PFSK-1 (cell line): ENCODE data around the gene SMIM35.

Experiments
- FOXP2 ChIP-seq: optimal IDR thresholded peaks from 2 replicates; pipeline ENCODE3; 2011; ENCODE audit warnings: borderline replicate concordance, control low read depth, inconsistent platforms; ENCODE audit not compliant: insufficient read depth; ENCODE audit errors: extremely low read length, extremely low read depth
- POLR2AphosphoS5 ChIP-seq: IDR thresholded peaks from 2 replicates; pipeline ENCODE4 v1.6.1; 2012; ENCODE audit warnings: low read depth, mild to moderate bottlenecking, control low read depth, low read length, moderate library complexity
- SIN3A ChIP-seq: IDR thresholded peaks from 2 replicates; pipeline ENCODE4 v1.6.1; 2012; ENCODE audit warnings: mild to moderate bottlenecking, low read length, moderate library complexity, borderline replicate concordance; ENCODE audit not compliant: insufficient read depth
- TAF1 ChIP-seq: IDR thresholded peaks from 2 replicates; pipeline ENCODE4 v1.6.1; 2012; ENCODE audit warnings: low read length, control low read depth, borderline replicate concordance; ENCODE audit not compliant: insufficient read depth
- TF ChIP-seq, protein P1 (sequence below), 2 experiments: IDR thresholded peaks; 2 replicates each; pipeline versions ENCODE4 v1.6.1 to v1.8.0; 2011 to 2012; ENCODE audit warnings: low read depth in 2 of 2, low read length in 2 of 2, control low read depth in 1 of 2, inconsistent platforms in 1 of 2, mild to moderate bottlenecking in 1 of 2, moderate library complexity in 1 of 2; ENCODE audit not compliant: insufficient read depth in 1 of 2

Gene SMIM35

DNA sequence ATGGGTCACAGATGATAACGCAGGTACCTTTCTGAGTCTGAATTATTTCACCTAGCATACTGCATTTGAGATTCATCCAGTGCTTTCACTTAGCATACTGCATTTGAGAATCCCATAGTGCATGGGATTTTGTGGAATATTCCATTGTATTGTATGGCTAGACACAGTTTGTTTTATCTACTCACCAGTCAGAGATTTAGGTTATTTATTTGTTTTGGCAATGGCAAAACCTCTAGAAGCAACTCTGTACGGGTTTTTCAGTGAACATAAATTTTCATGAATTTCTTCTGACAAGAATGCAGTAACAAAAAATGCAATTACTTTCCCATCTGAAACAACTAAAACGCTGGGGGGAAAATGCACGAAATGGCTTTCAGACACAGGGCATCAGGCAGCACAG lies 41.5 kb upstream of the SMIM35 start:
- no peak for TF ChIP-seq POLR2AphosphoS5
- TF ChIP-seq FOXP2 = no peak
- TF ChIP-seq, protein P1, sequence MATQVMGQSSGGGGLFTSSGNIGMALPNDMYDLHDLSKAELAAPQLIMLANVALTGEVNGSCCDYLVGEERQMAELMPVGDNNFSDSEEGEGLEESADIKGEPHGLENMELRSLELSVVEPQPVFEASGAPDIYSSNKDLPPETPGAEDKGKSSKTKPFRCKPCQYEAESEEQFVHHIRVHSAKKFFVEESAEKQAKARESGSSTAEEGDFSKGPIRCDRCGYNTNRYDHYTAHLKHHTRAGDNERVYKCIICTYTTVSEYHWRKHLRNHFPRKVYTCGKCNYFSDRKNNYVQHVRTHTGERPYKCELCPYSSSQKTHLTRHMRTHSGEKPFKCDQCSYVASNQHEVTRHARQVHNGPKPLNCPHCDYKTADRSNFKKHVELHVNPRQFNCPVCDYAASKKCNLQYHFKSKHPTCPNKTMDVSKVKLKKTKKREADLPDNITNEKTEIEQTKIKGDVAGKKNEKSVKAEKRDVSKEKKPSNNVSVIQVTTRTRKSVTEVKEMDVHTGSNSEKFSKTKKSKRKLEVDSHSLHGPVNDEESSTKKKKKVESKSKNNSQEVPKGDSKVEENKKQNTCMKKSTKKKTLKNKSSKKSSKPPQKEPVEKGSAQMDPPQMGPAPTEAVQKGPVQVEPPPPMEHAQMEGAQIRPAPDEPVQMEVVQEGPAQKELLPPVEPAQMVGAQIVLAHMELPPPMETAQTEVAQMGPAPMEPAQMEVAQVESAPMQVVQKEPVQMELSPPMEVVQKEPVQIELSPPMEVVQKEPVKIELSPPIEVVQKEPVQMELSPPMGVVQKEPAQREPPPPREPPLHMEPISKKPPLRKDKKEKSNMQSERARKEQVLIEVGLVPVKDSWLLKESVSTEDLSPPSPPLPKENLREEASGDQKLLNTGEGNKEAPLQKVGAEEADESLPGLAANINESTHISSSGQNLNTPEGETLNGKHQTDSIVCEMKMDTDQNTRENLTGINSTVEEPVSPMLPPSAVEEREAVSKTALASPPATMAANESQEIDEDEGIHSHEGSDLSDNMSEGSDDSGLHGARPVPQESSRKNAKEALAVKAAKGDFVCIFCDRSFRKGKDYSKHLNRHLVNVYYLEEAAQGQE (IDR thresholded peaks at IDR 0.05; ENCODE audit: insufficient read depth in 1 of 2, low read depth in 2 of 2, low read length in 2 of 2) = no peak
- no peak for TF ChIP-seq TAF1
- no peak for TF ChIP-seq SIN3A

GRCh38 chr11:118126082-118126838 lies 39.5 kb upstream of the SMIM35 start:
- TF ChIP-seq SIN3A = no peak; the same call in 1 of the 2 replicates
- no peak for TF ChIP-seq FOXP2
- peak; percentile 94 for TF ChIP-seq POLR2AphosphoS5

- no peak for TF ChIP-seq FOXP2
- TF ChIP-seq POLR2AphosphoS5 = no peak
- no peak for TF ChIP-seq TAF1
- TF ChIP-seq SIN3A = no peak
- TF ChIP-seq, protein P1 (IDR thresholded peaks at IDR 0.05; ENCODE audit: insufficient read depth in 1 of 2, low read depth in 2 of 2, low read length in 2 of 2) = no peak
Observed at GRCh38 chr11:118124929-118125535, 38.3 kb upstream of the SMIM35 start.

DNA sequence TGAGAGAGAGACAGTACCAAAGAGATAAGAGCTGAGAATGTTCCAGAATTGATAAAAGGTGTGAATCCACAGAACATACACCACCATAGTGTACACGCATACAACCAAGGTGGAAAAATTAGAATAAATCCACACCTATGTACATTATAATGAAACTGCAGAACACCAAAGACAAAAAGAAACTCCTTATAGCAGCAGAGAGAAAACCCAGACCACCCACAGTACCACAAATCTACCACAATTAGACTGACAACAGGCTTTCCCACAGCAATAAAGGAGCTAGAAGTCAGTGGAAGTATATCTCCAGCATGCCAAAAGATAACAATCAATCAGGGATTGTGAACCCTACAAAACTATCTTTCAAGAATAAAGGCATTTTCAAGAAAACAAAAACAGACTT lies 34.0 kb upstream of the SMIM35 start:
- TF ChIP-seq, protein P1 (IDR thresholded peaks at IDR 0.05; ENCODE audit: insufficient read depth in 1 of 2, low read depth in 2 of 2, low read length in 2 of 2) = no peak
- no peak for TF ChIP-seq FOXP2

DNA sequence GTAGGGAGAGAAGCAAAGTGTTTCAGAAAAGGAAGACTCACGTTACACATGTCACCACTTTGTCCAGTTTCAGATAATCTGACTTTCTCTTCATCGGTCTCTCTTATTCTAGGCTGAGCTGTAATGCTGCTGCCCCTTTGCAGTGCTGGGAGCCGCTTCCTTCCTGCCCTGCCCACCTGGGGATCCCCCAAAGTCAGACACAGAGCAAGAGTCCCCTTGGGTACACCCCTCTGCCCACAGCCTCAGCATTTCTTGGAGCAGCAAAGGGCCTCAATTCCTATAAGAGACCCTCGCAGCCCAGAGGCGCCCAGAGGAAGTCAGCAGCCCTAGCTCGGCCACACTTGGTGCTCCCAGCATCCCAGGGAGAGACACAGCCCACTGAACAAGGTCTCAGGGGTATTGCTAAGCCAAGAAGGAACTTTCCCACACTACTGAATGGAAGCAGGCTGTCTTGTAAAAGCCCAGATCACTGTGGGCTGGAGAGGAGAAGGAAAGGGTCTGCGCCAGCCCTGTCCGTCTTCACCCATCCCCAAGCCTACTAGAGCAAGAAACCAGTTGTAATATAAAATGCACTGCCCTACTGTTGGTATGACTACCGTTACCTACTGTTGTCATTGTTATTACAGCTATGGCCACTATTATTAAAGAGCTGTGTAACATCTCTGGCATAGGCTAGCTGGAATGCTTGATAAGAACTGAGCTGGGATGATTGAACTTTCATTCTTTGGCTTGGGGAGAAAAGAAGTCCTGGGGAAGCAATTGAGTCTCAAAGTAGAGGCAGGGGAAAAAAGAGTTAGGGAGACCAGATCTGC lies 31.2 kb upstream of the SMIM35 start:
- no peak for TF ChIP-seq TAF1
- no peak for TF ChIP-seq POLR2AphosphoS5
- TF ChIP-seq, protein P1 (IDR thresholded peaks at IDR 0.05; ENCODE audit: insufficient read depth in 1 of 2, low read depth in 2 of 2, low read length in 2 of 2) = no peak
- no peak for TF ChIP-seq SIN3A
- no peak for TF ChIP-seq FOXP2
